Subcutaneous adipose tissue (tissue), 4 donors: ENCODE results near the gene DRC1. TPM values are rescaled to one million over a fixed set of nuclear protein-coding genes. Genes with fewer than 3 reads are reported as not detected.

ENCODE experiments used
- total RNA-seq, 4 donors: library from RNA; depleted of rRNA; stranded (reverse); fragments of >200 nt; gene quantifications; one replicate each; pipeline ENCODE4 v1.1.0, GENCODE V29; 2016
- TF ChIP-seq, protein P1 (sequence below): fragments of 450-650 bp; IDR thresholded peaks from one replicate; pipeline ENCODE4 v1.5.1; 2016; ENCODE audit warnings: low read depth, mild to moderate bottlenecking, control low read depth, antibody characterized with exemption, moderate library complexity

The DRC1 gene
- total RNA-seq, 4 donors from 2014 or later: not detected

DNA sequence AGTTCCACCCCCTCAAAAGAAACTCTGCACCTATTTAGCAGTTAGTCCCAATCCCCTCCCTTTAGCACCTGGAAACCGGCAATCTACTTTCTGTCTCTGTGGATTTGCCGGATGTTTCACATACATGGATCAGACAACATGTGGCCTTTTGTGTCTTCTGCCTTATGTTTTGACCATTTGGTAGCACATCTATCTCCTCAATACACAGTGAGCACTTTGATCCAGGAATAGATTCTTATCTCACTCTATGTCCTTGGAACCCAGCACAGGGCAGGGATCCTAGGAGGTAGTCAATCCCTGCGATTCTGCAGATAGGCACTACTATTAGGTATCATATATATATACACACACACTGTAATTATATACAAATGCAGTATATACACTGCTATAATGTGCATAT is 80.0 kb downstream of the DRC1 start:
- TF ChIP-seq, protein P1, sequence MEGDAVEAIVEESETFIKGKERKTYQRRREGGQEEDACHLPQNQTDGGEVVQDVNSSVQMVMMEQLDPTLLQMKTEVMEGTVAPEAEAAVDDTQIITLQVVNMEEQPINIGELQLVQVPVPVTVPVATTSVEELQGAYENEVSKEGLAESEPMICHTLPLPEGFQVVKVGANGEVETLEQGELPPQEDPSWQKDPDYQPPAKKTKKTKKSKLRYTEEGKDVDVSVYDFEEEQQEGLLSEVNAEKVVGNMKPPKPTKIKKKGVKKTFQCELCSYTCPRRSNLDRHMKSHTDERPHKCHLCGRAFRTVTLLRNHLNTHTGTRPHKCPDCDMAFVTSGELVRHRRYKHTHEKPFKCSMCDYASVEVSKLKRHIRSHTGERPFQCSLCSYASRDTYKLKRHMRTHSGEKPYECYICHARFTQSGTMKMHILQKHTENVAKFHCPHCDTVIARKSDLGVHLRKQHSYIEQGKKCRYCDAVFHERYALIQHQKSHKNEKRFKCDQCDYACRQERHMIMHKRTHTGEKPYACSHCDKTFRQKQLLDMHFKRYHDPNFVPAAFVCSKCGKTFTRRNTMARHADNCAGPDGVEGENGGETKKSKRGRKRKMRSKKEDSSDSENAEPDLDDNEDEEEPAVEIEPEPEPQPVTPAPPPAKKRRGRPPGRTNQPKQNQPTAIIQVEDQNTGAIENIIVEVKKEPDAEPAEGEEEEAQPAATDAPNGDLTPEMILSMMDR: no peak

DNA sequence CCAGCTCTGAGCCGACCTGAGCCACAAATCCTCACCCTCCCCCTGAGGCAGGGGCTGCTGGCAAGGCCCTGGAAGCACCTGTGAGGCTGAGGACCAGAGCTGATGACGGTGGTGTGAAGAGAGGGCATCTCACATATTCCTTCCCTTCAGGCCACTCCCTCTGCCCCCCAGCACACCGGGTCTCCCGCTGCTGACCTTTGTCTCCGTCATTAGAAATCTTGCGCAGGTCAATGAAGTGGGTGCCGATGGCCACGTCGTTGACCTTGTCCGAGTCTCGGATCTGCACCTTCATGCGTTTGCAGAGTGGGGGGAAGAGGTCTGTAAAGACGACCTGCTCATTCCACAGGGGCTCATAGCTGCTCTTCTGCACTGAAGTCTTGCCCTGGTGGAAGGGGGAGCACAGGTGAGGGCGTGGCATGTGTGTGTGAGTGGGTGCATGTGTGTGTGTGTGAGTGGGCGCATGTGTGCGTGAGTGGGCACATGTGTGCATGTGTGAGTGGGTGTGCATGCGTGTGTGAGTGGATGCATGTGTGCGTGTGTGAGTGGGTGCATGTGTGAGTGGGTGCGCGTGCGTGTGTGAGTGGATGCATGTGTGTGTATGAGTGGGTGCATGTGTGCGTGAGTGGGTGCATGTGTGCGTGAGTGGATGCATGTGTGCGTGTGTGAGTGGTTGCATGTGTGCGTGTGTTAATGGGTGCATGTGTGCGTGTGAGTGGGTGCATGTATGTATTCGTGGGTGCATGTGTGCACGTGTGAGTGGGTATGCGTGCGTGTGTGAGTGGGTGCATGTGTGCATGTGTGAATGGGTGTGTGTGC is 80.7 kb downstream of the DRC1 start:
- TF ChIP-seq, protein P1: no peak

DNA sequence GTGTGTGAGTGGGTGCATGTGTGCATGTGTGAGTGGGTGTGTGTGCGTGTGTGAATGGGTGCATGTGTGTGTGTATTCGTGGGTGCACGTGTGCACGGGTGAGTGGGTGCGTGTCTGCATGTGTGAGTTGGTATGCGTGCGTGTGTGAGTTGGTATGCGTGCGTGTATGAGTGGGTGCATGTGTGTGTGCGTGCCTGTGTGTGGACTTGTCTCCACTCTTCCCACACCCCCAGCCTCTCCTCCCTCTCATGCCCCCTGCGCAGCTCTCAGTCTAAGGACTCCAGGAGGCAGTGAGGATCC is 81.3 kb downstream of the DRC1 start:
- TF ChIP-seq, protein P1: no peak

DNA sequence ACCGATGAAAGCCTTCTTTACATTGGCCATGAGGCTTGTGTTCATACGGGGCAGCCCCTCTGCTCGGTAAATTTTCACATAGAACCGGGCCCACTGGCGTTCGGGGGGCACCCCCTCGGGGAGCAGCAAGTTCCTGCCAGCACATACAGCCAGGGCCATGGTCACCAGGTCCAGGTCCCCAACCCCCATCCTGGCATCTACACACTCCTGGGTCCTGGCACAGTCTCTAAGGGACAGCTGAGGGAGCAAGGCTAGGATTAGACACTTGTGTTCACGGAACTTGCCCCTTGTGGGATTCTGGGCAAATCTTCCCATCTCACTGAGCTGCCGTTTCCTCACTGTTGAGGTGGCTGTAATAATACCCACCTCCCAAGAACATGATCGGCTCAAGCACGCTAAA is 81.8 kb downstream of the DRC1 start:
- TF ChIP-seq, protein P1: no peak

DNA sequence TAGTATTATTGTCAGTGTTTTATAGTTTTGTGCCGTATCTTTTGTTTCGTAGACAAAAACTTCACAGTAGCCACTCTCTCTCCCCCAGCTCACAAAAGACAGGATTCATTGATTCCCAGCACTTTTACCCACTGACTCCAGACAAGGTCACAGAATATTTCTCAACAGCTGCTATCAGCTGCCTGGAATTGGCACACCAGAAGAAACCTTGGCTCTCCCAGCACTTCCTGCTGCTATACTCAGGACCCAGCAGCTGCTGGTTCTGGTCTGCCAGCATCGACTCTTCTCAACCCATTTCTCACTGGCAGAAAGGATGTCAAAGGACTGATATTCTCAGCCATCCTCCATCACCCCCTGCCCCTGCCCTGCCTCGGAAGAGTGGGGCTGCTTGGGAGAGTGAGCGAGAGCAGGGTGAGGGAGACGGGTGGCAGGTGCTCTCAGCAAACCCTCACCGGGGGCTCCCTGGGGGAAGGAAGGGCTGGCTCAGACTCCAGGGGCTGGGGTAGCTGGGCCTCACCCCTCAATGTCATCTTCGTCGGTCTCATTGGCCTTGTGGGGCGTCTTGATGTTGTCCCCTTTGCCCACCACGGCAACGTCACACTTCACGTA is 82.3 kb downstream of the DRC1 start:
- TF ChIP-seq, protein P1: no peak

DNA sequence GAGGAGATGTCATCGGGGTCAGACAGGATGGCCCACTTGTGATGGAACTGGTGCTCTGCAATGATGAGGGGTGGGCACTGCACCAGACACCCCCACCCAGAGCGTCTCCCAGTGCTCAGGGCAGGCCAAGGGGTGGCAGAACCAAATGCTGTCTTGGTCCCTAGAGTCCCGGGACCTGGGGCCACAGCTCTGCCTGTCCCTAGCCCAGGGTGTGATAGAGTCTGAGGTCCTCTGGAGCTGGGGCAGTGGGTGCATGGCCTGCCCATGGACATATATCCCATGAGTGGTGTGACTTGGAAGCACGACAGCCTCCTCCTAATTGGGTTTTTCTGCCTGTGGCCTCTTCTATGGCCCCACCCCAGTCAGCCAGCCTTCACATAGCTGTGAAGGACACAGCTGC is 82.9 kb downstream of the DRC1 start:
- TF ChIP-seq, protein P1: no peak

DNA sequence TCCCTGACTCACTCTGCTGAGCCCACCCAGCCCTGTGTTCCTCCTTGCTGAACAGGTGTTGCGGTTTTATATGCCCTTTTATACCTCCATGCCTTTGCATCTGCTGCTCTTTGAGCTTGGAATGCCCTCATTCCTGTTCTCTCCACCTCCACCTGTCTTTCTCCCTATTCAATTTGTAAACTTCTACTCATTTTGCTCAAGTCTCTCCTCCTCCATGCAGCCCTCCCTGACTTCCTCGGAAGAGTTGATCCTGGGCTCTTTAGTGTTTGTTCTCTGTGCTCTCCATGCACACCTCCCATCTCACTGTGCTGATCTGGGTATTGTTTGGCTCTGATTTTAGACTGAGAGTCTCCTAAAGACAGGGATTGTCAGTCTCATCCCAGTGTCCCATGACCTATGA is 83.4 kb downstream of the DRC1 start:
- TF ChIP-seq, protein P1: no peak
